HG02571 (cell line): ENCODE measurements around the gene FRMPD4.
"Not testable (repeated sequence)": the region's sequence is repeated elsewhere in the genome, so short reads cannot be mapped to it uniquely, and the experiment has no call there.

ENCODE experiments used
- ATAC-seq: cut with Tn5 transposase; IDR thresholded peaks from one replicate; pipeline ENCODE4 v1.9.1; 2021; ENCODE audit warnings: mild to moderate bottlenecking, moderate library complexity; ENCODE audit not compliant: unreplicated experiment

Gene FRMPD4

DNA sequence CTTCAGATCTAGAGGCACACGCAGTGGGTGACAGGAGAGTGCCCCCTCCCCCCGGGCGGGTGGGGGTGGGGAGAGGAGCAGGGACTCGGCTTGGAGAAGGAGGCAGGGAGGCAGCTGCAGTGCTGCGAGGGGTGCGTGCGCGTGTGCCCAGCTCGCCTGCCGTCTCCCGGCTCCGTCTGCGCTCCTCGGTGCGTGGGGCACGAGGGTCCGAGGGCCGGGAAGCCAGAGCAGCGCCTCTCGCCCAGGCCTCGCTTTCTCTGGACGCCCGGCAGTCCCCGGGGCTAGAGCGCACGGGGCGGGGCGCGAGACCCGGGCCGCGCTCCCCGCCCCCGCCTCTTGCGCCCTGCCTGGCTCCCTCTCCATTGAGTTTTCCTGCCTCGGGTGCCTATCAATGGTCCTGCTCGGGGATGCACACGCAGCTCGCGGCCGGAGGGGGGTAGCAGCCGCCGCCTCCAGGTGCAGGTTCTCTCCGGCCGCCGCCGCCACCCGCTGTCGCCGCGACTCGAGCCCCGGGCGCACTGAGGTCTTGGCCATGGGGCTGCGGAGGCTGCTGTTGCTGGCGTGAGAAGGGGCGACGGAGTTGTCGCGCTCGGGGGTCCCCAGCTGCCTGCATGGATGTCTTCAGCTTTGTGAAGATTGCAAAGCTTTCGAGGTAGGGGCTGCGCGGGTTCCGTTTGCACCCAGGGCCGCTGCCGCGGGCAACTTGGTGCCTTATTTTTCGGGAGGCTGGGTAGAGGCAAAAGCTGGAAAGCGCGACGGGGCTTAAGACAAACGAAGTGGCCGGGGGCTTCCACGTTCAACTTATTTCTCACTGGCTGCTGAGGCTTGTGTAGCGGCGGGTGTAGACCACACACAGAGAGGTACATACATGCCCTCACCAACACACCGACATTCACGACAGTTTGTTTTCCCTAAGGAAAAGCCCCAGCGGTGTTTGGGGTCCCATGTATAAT is at the start of gene FRMPD4:
TSS of gene FRMPD4 (plus strand) at position 113 of the 953 bp plus-strand sequence. CDS start at position 612, 499 bp downstream.
- no peak for ATAC-seq

DNA sequence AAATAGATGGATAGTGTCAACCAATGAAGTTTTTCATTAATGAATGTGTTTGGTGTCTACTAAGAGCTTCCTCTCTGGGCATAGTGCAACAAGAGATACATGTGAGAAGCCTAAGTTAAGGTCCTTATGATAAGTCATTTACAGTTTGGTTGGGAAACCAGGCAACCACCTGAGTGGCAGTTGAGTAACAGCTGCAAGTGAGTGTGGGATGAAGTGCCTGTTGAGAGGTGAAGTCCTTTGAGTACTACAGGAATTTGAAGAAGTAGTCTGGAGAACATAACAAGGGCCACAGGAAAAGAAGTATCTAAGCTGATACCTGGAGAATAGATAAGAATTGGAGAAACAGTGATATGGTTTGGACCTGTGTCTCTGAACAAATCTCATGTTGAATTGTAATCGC is 48.5 kb upstream of the FRMPD4 start:
- ATAC-seq: no peak

DNA sequence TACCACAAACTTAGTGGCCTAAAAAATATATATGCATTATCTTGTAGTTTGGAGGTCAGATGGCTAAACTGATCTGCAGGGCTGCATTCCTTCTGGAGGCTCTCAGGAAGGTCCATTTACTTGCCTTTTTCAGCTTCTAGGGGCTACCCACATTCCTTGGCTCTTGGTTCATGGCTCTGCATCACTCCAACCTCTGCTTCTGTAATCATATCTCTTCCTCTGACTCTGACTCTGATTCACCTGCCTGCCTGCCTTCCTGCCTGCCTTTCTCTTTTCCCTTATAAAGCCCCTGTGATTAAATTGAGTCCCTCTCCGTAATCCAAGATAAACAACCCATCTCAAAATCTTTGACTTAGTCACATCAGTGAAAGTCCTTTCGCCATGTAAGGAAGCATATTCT is 25.0 kb upstream of the FRMPD4 start:
- ATAC-seq: no peak

DNA sequence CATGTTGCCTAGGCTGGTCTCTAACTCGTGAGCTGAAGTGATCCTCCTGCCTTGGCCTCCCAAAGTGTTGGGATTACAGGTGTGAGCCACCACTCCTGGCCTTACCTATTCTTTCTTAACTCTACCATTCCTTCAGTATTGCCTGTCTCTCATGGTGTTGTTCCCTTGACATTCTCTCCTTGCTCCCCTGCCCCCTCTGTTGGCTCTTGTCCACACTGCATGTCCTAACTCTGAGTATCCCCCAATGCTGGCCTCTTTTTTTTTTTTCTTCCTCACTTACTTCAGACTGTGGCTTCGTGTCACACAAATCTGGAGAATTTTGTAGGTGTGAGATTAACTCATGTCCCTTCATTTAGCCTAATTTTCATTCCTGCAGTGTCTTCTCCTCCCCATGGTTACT is 22.9 kb upstream of the FRMPD4 start:
- ATAC-seq: no peak

DNA sequence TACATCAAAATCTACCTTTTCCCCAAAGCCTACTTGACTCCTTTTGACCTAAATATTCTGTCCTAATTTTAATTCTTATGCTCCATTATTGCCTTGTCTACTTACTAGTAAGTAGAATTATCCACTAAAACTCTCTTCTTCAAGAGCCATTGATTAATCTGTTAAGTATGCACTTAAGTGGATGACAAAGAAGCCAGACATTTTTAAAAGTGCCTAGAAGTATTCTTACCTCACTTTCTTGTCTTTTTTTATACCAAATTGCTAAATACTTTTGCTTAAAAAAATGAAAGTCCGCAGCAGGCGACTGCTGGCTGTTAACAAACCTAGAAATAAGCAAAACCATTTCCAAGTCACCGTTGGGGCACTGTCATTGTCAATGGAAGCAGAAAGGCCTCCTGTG is 20.1 kb upstream of the FRMPD4 start:
- no peak for ATAC-seq

DNA sequence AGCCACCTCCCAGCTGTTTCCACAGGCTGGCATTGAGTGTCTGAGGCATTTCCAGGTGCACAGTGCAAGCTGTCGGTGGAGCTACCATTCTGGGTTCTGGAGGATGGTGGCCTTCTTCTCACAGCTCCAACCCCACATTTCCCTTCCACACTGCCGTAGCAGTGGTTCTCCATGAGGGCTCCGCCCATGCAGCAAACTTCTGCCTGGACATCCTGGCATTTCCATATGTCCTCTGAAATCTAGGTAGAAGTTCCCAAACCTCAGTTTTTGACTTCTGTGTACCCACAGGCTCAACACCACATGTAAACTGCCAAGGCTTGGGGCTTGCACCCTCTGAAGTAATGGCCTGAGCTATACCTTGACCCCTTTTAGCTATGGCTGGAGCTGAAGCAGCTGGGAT is 10.3 kb upstream of the FRMPD4 start:
- ATAC-seq: no peak

DNA sequence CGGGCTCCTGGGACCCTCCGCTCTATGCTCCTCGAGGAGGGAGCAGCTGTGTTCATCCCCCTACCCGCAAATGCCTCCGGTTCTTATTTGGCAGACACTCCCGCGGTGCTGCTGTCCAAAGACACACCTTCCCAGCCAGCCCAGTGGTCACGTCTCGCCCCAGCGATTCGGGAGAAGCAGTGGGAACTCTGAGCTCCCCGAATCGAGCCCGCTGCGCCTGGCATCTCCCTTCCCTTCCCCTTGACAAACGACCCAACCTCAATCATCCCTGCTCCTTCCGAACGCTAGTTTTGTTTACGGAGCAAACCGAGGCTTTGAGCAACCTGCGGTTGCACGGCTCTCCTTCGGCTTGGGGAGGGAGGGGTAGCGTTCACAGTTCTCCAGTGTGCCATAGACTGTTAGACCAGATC is 317 bp upstream of the FRMPD4 start:
- ATAC-seq: no peak

DNA sequence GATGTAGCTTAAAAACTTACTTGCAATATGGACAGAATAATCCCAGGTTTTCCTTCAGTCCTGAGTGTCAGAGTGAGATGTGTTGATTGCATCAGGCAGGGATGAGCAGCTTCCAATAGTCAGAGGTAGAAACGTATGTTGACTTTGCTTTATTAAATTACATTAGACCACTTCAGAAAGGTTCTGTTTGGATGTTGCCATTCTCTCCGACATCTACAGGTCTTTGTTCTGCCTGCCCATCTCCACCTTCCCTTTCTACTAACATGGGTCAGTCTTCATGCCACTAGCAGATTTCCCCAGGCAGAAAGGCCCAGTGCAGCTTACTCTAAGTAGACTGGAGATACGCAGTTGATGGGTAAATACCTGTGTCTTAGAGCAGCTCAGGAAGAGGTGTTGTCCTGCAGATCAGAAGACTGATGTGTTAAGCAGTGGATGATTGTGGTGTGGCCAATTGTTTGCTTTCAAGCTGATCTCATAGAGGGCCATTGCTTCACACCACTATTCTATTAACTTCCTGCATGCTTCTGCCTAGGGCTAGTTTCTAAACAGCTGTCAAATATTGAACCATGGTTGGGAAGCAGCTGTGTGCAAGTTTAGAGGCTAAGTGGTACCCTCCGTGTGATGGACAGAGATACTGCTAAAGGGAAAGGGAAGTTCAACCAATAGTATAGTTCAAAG is 1.8 kb downstream of the FRMPD4 start:
- no peak for ATAC-seq

DNA sequence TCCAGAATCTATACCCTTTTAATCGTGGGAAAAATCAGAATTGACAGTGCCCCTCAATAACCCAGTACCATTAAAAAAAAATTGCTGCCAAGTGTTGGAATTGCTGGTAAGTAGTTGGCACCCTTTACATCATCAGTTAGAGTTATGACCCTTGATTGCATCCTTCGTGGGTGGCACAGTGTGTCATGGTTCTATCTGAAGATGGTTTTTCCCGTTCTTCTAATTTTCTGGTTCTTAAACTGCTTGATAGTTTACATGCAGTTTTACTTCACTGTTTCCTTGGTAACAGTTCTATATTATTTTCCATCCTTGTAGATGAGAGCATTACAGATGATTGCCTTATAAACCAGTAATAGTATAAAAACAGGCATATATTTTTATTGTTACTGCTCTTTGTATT is 3.2 kb downstream of the FRMPD4 start:
- no peak for ATAC-seq

DNA sequence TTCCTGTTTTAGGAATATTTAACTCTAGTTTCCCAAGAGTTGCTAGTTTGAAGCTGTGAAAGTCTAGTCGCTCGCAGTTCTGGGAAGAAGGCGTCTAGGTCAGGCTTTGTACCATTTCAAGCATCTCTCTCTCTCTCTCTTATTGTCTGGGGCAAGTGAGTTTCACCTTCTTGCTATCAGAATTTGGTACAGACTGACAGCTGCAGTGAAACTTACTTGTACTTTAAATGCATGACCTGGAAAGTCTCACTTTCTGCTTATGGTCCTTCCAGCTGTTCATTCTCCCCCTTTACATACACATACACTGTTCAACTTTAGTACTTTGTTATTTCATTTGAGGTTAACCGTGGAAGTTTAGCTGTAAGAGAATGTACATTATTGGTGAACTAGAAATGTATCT is 4.4 kb downstream of the FRMPD4 start:
- no peak for ATAC-seq

DNA sequence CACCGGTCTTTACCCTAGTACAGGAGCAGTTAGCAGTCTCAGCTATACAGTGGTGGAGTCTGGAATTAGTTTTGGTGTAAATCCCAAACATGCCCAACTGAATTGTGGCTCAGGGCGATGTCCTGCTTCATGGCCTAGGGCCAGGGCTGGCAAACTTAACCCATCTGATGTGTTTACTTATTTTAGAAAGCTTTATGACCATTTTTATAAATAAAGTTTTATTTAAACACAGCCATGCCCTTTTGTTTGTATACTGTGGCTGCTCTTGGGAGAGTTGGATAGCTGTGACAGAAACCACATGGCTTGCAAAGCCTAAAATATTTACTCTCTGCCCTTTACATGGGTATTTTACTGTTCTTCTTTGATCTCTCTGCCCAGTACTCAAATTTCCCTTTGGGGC is 7.1 kb downstream of the FRMPD4 start:
- no peak for ATAC-seq

DNA sequence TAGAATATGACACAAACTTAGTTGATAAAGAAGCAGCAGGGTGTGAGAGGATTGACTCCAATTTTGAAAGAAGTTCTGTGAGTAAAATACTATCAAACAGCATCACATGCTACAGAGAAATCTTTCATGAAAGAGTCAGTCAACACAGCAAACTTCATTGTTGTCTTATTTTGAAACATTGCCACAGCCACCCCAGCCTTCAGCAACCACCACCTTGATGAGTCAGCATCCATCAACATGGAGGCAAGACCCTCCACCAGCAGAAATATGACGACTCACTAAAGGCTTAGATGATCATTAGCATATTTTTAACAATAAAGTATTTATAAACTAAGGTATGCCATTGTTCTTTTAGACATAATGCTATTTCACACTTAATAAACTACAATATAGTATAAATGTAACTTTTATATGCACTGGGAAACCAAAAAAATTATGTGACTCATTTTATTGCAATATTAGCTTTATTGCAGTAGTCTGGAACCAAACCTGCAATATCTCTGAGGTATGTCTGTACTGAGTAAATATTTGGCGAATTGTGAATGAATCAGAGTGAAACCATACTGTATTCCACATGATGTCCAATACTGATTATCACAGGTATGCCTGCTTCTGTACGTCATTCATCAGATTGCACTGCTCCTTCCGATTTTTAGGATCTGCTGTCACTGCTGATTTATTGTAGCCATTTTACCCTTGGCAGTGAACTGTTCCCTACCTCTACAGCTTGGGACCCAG is 11.6 kb downstream of the FRMPD4 start:
- ATAC-seq: no peak

DNA sequence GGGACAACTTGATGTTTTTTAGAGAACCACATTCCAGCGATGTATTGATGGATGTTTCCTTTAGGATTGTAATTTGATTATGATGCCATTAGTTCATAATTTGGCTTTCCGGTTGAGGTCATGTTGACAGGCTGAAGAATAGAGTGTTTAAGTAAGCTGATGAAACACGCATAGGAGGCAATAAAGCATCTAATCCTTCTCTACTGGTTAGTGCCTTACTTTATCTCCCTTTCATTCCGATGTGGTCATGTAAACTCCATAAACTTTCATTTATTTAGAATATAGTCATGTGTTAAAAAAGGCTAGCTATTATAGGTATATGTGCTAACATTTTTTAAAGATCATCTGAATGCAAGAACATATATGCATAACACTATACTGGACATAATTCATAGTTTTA is 15.0 kb downstream of the FRMPD4 start:
- ATAC-seq: no peak

DNA sequence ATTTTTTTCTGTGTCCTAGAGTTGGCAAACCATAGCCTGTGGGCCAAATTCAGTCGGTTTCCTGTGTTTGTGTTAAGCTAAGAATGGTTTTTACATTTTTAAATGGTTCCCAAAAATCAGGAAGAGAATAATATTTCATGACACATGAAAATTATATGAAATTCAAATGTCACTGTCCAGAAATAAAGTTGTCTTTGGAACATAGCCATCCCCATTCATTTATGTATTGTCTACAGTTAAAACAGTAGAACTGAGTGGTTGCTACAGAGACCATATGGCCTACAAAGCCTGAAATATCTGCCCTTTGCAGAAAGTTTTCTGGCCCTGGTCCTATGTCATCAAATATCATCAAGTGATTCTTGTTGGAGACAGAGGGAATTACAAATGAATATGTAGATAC is 15.5 kb downstream of the FRMPD4 start:
- ATAC-seq: no peak

DNA sequence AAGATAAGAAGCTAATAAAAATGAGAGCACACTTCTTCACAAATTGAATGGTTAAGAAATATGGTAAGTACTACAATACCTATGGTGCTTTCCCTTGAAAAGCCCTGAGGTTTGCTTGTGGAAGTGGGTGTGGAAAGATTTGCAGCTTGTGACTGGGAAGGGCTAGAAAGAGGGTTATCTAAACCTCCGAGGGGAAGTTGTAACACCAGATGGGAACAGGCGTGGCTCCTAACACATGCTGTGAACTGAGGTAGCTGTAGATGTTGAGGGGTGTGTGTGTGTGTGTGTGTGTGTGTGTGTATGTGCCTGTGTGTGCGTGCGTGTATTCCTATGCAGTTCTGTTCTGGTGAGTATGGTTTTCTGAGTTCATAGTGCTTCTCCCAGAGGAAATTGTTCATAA is 21.5 kb downstream of the FRMPD4 start:
- no peak for ATAC-seq

DNA sequence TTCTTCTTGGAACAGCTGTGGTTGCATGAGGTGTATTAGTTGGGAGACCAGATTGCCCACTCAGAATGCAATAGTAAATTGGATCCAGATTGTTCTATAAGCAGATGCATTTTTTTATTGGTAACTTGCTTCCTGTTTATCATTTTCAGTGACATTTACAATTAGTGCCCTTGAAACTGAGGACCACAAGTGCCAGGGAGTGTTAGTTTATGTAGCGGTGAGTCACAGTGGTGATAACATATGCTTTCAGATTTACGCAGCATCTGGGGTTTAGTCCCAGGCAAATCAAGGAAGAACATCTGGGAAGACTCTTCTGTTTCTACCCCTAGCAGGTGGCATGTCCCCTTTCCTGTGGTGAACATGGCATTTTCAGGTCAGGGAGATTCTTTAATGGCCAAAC is 24.1 kb downstream of the FRMPD4 start:
- ATAC-seq: no peak

DNA sequence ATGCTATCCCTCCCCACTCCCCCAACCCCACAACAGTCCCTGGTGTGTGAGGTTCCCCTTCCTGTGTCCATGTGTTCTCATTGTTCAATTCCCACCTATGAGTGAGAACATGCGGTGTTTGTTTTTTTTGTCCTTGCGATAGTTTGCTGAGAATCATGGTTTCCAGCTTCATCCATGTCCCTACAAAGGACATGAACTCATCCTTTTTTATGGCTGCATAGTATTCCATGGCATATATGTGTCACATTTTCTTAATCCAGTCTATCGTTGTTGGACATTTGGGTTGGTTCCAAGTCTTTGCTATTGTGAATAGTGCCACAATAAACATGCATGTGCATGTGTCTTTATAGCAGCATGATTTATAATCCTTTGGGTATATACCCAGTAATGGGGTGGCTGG is 25.9 kb downstream of the FRMPD4 start:
- ATAC-seq: not testable (repeated sequence)

DNA sequence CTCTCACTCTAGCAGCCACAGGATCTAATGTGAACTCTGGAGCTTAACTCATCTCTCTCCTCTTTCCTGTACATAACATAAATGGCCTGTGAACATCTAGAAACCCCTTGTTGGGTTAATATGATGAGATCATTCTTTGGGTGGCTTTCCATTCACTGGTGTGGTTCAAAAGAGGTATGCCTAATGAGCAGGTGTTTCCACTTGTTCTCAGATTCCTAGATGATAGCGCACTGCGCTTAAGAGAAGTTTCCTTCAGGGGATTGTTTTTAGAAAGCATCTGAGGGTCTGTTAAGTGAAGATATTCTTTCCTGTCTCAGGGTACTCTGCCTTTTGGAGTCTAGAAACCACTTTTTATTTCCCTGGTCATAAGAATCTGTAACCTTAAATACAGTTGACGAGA is 32.5 kb downstream of the FRMPD4 start:
- no peak for ATAC-seq

DNA sequence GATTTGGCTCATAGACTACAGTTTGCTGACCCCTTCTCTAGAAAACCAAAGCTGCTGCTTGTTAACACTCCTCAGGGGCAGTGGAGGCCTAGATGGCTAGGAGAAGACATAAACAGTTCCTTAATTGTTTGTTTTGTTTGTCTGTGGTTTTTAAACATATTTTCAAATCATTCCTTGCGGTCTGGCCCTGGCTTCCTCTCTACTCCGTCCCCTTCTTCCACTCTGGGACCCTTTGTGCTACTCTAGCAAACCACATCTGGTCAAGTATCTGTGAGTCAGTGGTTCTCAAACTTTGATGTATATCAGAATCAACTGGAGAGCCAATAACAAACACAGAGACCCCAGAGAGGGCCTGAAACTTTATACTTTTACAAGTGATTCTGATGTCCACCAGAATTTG is 36.1 kb downstream of the FRMPD4 start:
- no peak for ATAC-seq

DNA sequence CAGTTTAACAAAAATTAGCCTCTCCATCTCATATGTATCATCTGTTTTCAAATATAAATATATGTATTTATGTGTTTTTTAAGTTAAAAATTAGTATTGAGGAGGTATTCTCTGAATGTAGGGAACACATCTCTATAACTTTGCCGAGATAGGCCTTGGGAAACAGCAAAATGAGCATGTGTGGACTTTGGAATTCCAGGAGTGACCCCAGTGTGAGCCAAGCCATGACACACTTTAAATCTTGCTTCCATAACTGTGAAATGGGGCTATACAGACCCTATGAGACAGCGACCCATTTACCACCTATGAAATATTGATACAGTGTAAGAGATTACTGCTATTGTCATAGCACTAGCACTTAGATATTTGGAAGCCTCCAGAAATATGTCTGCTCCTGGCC is 58.8 kb downstream of the FRMPD4 start:
- no peak for ATAC-seq

DNA sequence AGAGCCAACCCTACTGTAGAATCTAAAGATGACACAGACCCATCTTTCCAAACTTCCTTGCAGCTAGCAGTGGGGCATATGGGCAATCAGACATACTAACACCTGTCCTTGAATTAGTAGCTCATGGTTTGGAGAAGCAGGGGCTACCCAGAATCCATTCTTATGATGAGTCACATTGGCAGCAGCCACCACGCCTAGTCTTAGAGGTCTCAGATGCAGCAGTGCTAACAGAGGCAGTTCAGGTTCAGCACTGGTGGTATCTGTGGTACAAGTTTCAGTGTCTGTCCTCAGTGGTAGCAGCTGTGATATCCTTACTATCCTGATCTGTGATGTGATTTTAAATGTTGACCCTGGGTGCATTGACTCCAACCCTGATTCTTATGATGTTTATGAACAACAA is 68.1 kb downstream of the FRMPD4 start:
- ATAC-seq: no peak
